Measurements from ENCODE around the gene ANG.

The ANG gene

GRCh38 chr14:20676072-20676471 is 12.5 kb upstream of the ANG start:
- DNase-seq (ENCODE audit: low read depth), result no peak

GRCh38 chr14:20679907-20680306 is 8.7 kb upstream of the ANG start:
- no peak for DNase-seq (ENCODE audit: low read depth)

GRCh38 chr14:20680363-20680762 is 8.2 kb upstream of the ANG start:
- DNase-seq (ENCODE audit: low read depth), result no peak

DNA sequence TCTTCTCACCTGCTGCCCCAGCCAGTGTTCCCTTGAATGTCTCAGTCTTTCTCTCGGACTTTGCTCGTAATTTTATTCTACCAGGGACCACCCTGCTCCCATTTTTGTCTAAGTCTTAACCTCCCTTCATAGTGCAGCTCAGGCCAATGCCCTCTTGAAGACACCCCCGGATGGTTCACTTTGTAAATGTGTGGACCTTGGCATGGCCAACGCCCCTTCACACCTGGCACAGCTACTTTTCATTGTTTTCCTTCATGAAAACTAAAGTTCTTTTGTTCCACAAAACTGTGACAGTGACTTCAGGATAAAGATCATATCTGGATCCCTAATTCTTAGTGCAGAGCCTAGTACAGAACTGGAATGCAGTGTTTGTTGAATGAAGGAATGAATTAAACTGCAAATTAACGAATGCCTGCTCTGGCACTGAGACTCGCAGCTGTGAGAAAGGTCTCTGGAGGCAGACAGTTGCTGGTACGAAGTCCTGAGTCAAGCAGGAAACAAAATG is 7.7 kb upstream of the ANG start:
- no peak for DNase-seq (ENCODE audit: low read depth)

- DNase-seq (ENCODE audit: low read depth), result peak; percentile 75
These were observed 7.0 kb upstream of the ANG start for GRCh38 chr14:20681348-20682126.

- no peak for DNase-seq (ENCODE audit: low read depth)
These were observed 6.5 kb upstream of the ANG start for GRCh38 chr14:20682127-20682434.

DNA sequence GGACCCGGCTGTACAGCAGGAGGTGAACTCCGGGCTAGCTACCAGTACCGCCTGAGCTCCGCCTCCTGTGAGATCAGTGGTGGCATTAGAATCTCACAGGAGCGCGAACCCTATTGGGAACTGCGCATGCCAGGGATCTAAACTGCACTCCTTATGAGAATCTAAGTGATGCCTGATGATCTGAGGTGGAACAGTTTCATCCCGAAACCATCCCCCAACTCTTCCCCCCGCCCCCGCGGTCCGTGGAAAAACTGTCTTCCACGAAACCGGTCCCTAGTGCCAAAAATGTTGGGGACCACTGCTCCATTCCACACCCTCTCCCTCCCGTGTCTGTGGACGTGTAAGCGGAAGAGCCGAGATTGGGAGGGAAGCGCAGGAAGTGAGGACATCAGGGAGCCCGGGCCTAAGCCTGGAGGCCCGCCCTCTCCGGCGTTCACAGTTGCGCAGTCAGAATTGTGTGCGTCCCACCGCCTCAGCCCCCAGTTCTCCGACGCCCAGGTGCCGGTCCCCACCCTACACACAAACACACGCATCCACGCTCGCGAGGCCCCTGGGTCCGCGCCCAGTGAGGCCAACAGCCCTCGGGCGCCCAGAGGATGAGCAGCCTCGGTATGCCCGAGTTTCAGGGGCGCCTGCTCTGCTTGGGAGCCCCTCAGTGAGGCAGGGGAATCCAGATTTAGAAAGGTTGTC is 6.0 kb upstream of the ANG start:
- peak; percentile 63 for DNase-seq (ENCODE audit: low read depth)

- peak; percentile 52 for DNase-seq (ENCODE audit: low read depth)
These were observed 5.3 kb upstream of the ANG start for GRCh38 chr14:20683125-20683890.

GRCh38 chr14:20683891-20684661 is 4.5 kb upstream of the ANG start, which contains the start of gene RNASE4:
RNASE4 (plus strand) TSS chr14:20684560; CDS start chr14:20699372, 14,812 bp downstream.
- DNase-seq (ENCODE audit: low read depth), result peak; percentile 70

DNA sequence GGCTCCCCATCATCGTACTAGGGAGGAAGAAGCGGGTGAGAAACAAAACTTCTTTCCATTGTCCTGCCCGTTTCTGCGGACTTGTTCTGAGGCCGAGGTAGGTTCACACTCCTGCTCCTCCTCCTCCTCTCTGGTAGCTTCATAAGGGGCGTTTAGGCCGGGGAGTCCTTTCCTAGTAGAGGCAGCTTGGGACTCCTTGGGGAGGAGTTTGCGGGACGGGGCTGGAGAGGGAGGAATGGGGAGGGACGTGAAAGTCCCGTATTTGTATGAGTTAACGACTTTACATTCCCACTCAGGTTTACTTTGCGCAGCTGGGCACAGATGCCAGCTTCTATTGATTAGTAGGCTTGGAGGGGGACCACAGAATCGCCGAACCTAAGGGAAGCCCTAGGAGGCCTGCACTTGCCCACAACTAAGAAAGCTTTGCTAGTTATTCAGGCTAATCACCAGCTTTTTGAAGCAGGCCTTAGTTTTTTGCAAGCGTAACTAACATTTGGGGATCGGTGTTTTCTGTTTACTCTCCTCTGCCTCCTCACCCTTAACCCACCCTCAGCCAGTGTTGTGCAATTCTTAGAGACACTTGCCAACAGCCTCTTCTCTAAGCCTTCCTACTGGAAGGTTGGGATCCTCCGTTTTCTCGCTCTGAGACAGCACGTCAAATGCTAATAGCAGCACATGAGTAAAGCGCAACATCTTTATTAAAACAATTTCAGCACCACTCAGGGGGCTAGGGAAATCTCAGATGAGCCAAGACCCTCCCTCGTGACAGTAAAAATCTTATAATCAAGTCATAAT is 3.7 kb upstream of the ANG start:
- DNase-seq (ENCODE audit: low read depth), result no peak

GRCh38 chr14:20686386-20687143 is 2.0 kb upstream of the ANG start:
- DNase-seq (ENCODE audit: low read depth), result no peak

DNA sequence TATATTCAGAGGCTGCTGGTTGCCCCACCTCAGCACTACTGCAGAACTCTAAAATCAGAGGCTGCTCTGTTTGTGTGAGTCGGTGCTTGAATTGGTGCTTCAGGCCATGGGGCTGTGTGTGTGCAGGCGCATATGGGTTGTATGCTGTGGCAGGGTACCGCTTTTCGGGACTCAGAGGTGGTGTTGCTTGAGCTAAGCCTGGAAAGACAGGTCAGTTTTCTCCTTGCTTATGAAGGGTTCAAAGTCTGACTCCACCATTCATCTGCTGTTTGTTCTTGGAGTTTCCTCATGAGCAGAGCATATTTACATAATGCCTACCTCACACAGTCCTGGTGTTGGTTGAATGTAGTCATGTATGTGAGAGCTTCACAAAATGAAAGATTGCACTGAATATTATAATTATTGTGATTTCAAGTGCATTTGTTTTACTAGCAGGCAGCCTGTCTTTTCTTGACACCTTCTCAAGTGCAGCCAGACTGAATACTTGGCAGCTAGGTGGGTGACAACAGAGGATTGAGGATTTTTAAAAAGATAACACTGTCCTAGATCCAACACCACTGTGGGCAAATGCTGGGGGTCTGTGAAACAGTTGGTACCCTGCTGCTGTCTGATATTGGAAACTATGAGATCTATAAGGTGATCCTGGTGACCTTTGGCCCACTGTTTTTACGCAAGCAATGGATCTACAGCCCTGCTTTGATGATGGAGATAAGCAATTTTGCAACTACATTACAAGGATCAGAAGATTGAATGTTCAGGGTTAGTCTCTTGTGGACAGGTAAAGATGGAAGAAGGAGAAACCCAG is 1.0 kb upstream of the ANG start:
- no peak for DNase-seq (ENCODE audit: low read depth)

DNA sequence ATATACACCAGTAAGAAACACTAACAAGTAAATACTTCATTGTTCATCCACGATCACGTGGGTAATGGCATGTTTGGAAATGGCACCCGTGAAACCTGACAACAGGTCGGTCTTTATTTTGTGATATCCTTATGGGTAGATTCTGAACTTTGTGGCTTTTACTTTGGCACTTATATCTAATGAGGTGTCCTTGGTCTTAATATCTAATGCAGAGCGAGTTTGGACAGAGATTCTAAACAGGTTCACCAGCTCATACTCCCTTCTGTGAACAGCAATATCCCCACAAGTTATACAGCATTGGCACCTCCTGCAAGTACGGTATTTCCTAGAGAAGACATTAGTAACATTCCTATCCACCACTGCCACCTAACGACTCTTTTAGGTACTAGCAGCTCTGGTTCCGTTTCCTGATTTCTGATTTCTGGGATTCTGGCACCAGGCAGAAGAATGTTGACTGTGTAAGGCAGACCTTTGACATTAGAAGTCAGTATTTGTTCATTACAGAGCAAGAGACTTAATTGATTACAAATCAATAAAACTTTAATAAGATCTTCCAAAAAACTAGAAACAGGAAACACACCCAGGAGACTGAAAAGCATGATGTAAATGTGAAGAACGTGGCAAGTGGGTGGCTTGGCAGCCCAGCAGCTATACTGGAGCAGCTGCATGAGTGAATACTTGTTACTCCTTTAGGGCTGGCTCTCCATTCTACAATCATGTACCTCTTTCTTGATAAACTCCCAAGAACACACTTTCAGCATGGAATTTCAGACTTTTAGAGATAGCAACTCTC is 2.5 kb downstream of the ANG start:
- no peak for DNase-seq (ENCODE audit: low read depth)

DNA sequence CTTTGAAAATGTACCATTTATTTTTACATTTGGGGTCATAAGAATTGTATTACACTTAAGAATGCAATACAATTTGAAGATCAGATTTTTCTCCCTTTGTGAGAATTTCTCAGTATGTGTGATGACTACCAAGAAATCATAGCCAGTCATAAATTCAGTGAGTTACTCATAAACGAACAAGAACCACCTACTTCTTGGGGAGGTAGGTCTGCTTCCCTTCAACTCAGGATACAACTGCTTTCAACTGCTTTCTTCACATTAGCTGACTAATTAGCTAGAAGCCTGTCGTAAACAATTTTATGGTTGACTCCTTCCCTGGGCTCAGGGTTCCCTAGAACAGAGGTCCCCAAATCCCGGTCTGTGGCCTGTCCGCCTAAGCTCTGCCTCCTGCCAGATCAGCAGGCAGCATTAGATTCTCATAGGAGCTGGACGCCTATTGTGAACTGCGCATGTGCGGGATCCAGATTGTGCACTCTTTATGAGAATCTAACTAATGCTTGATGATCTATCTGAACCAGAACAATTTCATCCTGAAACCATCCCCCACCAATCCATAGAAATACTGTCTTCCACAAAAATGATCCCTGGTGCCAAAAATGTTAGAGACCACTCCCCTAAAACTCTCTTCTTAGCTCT is 3.7 kb downstream of the ANG start:
- DNase-seq (ENCODE audit: low read depth), result no peak

DNA sequence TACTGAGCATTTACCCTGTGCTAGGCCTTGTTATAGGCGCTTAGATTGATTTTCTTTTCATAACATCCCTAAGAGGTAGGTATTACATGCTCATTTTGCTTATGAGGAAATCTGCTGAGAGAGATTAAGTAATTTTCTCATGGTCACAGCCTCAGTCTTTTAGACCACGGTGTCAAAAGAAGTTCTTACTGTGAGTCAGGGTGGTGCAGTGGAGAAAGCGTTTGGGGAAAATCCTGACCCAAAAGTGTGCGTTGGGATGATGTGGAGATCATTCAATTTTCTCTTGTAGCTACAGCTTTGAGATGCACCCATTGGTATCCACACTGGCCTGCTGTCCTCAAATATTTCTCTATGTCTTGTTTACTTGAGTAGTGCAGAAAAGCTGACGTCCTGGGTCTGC is 8.2 kb downstream of the ANG start:
- DNase-seq (ENCODE audit: low read depth), result no peak

- DNase-seq (ENCODE audit: low read depth), result peak; percentile 15
These were observed 8.9 kb downstream of the ANG start for GRCh38 chr14:20697273-20698017.

DNA sequence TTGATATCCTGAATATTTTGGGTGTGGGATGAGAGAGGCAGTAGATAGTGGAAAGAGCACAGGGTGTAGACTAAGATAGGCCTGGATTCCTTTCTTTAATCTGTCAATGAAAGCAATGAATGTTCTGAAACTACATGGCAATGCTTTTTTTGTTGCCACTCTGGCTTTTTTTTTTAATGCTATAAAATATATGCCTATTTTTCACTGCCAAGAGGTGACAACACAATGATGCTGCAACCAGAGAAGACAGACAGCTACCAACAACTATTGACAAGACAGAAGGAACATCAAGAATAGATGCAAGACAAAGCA is 9.4 kb downstream of the ANG start:
- no peak for DNase-seq (ENCODE audit: low read depth)

DNA sequence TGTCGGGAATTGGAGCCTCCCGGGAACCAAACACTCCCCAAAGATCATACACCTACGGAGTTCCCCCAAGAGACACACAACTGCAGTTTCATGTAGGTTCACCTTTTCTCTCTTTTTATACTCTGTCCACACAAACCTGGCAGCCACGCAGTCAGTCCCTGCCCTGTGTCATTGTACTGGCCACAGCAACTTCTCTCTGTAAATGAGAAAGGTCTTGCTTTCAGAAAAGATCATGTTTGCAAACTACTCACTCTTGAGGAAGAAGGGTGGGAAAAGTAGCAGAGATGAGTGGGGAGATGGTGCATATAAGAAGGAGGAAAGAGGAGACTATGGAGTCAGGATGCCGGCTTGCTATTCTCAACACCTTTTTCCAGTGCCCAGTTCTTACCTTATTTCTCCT is 10.4 kb downstream of the ANG start:
- DNase-seq (ENCODE audit: low read depth), result no peak

Data from stimulated activated CD8-positive, alpha-beta memory T cell treated with anti-CD3 and anti-CD28 coated beads, Interleukin-12 subunit alpha, Interleukin-12 subunit beta, amount 100 ng/mL, for 4 hours (primary cell).